Embryonic facial prominence (tissue), 1 donor: ENCODE results near the gene AIG1.
"Not testable (repeated sequence)": the region's sequence is repeated elsewhere in the genome, so short reads cannot be mapped to it uniquely, and the experiment has no call there.

ENCODE experiments used
- DNase-seq: peaks from one replicate; pipeline ENCODE4 v3.0.0-alpha.2; 2016; ENCODE audit errors: extremely low spot score

AIG1 gene

DNA sequence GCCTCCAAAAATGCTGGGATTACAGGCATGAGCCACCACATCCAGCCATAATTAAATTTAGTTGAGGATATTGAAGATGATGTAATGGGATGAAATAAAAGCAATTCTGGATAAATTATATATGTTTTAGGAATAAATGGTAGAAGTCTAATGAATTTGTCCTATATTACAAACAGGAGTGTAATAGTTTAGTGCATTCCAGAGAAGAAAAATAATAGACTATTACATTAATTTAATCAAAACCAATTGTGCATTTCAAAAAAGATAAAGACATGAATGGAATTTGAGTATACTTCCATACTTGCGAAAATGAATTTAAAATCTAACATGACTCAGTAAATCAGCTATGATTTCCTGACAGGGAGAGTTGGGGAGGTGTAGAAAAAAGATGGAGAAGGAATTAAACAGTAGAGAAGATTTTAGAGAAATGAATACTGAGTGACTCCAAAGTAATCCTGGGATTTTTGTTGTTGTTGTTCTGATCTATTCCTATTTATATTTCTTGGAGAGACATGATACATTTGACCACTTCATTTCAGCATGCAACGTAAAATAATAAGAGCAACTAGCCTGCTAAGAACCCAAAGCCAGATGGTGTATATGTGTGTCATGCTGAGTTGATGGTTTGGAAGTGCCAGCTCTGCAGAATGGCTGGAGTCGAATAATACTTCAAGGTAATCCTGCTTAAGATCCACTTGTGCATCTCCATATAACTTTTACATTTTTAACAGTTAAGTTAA, 67.4 kb downstream of the AIG1 start:
- DNase-seq: no peak

DNA sequence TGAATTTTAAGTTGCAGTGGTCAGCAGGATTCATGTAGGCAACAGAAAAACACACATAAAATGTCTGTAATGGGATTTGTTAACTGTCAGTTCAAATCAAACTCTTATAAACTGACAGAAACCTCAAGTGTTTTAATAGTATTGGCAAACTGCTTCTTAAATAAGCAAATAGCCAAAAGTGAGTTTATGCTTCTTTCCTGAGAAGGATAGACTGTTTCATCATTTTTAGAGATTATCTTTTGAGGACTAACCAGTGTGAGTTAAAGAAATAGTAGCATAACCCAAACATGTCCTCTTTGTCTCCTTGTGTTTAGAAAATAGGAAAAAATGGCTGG, 68.0 kb downstream of the AIG1 start:
- DNase-seq: no peak

DNA sequence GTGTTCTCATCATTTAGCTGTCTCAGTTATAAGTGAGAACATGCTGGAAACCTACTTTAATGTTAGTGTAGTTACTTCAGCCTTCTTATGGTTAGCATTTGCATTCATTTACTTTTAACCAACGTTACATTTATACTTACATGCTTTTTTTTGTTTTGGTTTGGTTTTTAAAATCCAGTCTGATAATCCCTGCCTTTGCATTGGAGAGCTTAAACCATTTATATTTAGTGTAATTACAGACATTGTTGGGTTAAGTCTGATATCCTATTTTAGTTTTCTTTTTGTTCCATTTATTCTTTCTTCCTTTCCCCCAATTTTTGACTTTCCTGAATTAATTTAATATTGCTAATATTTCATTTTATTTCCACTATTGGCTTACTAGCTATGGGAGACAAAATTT, 70.2 kb downstream of the AIG1 start:
- no peak for DNase-seq

DNA sequence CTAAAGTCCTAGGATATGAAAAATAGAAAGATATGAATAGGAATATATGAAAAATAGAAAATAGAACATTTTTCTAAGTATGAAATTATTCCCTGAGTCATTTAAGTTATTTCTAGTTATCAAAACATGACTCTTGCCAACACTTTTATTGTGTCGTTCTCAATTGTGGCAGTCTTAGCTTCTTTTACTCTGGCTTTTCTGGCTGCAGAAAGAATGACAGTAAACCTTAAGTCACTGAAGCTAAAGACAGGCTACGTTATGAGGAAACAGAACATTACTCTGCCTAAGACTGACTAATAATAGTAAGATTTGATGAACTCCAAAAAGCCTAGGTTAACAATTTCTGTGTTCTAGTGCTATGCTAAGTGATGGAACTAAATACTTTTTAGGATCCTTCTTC, 74.6 kb downstream of the AIG1 start:
- no peak for DNase-seq

DNA sequence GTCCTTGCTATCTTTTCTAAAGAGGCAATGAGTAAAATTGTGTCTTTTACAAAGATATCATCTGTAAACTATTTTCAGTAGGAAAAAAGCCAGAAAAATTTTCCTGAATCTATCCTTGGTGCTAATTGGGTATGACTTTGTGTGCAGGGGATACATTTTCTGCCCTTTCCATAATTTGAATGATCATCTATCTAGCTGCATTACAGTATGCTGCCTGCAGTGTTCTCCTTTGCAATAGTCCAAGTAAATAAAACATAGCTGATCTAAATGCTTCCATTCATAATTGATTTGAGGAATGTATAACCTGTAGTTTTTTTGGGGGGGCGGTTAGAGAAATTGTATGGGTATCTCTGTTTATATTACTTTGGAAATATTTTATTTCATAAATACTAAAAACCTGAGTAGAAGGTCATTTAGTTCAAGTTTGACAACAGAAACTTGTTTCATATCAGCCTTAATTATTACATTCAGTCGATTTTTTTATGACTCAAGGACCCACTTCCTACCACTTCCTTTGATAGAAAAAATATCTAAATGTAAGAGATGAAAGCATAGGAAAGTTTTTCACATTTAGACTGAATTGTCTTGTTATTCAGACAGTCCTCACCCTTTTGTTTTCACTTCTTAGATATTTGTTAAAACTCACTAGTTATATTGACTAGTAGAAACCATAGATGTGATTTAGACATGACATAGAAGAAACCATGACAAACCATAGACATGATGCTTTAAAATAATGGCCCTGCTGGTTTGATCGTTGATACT, 75.3 kb downstream of the AIG1 start:
- no peak for DNase-seq

DNA sequence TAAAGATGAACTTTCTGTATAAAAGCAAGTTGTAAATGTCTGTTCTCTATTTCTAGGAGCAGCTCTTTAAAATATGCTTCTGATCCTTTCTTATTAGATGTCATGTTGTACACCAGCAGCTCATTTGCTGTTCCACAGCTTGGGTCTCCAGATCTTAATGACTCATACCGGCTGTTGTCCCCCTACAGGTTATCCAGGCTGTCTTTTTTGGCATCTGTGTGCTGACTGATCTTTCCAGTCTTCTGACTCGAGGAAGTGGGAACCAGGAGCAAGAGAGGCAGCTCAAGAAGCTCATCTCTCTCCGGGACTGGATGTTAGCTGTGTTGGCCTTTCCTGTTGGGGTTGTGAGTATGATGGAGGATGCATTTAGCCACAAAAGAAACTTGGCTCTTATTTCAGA, 76.0 kb downstream of the AIG1 start:
- DNase-seq: no peak

DNA sequence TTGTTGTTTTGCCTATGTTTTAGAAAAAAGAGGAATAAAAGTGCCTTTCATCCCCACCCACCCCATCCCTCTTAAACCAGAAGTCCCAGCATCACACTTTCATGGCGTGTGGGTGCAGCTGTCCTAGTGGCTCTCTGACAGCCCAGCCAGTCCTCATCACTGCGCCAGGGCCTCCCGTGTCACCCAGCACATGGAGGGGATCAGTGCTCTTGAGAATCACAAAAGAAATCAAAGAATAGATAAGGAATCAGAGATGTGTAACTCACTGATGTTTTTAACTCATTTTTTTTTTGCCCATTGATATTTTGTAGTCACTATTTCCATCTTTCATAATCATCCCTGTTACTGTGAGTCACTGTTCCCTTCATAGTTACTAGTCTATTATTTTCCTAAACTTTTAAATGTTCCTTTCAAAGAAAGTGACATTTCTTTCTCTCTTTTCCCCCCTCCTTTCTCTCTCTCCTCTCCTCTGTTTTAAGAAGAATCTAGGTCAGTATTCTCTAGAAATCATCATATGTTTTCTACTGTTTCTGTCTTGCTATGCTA, 78.6 kb downstream of the AIG1 start:
- no peak for DNase-seq

DNA sequence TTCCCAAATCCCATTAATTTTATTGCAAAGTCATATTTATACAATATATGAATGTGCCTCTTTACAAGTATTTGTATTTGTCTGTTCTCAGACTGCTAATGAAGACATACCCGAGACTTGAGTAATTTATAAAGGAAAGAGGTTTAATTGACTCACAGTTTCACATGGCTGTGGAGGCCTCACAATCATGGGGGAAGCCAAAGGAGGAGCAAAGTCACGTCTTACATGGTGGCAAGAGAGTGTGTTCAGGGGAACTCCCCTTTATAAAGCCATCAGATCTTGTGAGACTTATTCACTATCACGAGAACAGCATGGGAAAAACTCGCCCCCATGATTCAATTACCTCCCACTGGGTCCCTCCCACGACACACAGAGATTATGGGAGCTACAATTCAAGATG, 79.2 kb downstream of the AIG1 start:
- not testable (repeated sequence) for DNase-seq

DNA sequence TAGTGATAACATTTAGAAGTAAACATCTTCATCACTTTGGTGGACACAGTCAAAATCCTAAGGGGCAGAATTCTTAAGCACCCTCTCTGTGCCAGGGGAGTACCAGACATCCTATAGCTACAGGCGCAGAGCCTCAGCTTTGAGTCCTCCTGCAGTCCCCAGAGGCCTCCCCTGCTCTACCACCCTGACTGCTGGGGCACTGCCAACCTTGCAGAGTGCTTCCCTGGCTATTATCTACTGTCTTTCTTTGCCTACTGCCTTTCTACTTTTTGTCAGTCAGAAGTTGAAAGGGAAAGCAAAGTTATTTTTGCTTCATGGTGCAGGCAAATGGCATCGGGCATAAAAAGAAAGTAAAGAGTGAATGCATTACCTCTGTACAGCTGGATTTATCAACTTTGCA, 80.1 kb downstream of the AIG1 start:
- DNase-seq: no peak

DNA sequence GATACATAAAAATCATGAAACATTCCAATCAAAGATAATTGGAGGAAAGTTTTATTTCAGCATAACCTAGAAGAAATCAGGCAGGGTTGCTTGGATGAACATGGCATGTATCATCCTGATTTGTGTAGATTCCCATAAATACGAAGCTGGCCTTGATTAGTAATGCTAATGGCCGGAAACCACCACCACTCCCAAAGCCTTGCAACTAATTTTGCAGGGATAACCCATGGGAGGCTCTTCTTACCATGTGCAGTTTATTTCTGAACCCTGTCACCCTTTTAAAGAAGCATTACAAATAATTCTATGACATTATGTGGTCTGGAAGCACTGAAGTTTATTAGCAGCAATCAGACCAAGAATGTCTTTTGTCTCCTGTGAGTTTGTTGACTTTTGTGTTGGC, 80.8 kb downstream of the AIG1 start:
- peak; percentile 16 for DNase-seq

DNA sequence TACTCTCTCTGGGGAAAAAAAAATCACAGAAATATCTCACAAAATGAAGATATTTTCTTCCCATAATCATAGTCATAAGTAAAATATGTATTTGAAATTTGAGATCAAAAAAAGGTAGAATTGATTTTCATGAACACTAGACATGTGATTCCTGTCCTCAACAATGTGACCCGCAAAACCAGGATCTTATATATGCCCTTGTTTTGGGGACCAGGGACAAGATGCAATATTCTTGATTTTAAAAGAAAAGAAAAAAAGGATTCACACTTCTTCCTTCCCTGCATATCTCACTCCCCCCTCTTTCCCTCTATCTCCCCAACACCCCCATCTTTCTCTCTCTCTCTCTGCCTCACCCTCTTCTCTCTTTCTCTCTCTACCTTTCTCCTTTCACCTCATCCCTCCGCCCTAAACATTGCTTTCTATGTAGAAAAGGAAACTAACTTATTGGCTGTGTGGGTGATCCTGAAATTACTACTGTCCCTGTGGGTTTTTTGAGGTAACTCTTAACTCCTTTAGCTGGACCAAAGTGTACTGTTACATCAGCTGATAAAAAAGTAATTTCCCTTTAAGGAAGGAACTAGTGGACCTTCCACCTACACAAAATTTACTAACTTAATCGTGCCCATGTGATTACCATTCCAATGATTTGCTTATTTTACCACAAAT, 85.6 kb downstream of the AIG1 start:
- no peak for DNase-seq

DNA sequence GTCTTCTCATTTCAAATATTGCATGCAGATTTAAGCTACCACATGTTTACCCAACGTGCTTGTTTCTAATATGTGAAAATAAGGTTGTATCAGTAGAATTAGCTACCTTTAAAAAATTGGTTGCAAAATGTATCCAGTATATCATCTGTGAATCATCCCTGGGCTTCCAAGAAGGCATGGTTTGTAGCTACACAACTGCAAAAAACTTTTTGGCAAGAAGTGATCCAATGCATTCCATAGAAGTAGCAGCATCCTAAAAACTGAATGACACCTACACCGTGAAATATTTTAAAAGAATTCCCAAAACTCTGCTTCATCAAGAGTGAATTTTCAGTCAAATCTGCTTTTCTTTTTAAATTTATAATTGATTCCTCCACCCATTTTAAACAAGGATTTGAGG, 89.1 kb downstream of the AIG1 start:
- no peak for DNase-seq

DNA sequence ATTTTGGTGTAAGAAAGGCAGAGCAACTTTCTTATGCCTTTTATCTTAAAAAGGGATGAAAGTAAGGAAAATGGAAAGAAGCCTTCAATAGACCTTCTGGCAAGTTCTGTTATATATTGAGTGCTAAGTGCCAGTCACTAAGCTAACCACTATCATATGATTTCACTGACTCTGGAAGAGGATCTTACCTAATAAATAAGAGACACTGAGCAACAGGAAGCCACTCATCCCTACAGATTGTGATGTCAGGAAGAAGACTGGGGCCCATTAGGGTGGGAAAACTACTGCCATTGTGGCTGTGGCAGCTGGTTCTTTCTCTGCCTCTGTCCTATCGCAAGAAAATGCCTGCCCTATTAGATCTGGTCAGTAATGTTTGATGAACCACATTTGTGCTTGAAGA, 89.6 kb downstream of the AIG1 start:
- DNase-seq: no peak

DNA sequence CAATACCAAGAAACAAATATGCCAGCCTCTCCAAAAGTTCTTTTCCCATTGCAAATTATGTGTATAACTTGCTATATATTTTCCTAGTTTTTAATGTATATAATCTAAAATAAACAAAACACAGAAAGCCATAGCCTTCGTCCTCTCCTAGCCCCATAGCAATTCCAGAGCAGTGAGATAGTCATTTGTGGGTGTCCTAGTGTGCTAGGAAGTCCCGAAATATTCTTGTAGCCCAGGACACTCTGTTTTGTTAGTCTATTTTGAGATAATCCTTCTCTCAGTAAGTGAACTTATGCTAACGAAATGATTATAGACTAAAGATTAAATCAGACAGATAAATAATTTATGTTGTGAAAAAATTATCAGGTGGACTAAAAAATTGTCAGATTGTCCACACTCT, 90.7 kb downstream of the AIG1 start:
- no peak for DNase-seq

DNA sequence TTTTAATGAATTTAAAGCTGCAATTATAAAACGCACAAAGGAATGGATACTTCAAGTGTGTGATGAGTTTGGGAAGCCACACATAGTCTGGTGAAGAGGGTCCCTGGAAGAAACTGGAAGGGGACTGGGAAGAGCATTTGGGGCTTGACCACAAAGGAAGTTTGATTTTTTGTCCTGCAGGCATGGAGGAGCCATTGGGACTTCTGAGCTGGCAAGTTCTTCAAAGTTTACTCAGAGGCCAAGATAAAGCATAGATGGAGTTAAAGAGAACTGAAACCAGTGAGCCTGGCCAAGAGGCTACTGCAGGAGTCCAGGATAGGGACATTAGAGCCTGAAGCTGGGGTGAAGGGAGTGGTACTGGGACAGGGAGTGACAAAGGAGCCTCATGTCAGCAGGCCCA, 95.0 kb downstream of the AIG1 start:
- no peak for DNase-seq

DNA sequence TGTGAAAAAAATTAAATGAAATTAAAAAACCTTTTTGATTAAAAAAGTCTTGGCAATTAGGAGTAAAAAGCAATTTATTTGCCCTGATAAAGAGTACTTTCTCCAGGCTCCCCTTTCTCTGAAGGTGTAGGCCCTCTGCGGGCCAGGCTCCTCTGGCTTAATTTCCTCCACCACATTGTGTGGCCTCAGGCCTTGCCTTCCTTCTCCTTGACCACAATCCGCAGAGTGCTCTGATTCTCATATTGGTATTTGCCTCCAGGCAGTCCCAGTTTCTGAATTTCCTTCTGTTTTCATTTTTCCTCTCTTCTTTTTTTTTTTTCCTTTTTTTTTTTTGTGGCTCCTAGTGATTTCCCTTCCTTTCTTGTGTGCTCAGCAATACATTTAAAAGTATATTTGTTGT, 96.4 kb downstream of the AIG1 start:
- DNase-seq: no peak

DNA sequence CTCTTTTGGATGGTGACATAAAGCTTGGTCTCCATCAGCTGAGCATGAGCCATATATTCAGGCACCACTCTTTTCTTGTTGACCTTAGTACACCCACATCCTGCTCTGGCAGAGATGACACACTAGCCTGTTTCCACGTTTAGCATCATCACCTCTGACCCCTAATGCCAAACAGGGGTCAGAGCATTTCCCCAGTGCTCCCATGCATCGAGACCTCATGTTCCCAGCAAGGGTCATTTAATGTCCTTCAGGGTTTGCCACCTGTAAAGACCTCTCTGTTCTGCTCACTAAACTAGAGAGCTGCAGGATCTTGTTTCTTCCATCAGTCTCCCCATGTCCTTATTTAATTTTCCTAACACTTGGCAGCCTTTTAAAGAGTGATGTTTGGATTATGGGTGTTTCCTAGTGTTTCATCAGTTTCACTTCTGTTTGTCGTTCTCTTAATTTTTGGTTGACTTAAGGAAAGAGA, 97.5 kb downstream of the AIG1 start:
- DNase-seq: no peak

DNA sequence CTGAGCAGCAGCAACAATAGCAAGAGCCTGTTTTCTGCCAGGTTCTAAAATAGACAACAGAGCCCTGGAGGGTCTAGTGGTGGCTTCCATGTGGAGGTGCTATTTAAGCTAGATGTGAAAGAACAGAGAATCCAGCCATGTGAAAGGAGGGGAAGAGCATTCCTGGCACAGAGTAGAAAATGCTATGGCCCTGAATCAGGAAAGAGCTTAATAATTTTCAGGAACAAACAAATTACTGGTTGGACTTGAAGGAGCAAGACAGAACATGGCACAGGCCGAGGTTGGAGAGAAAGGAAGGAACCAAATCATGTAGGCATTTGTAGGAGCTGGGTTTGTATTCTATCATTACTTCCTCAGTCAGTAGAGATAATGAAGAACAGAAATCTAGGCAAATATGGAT, 98.3 kb downstream of the AIG1 start:
- DNase-seq: no peak

DNA sequence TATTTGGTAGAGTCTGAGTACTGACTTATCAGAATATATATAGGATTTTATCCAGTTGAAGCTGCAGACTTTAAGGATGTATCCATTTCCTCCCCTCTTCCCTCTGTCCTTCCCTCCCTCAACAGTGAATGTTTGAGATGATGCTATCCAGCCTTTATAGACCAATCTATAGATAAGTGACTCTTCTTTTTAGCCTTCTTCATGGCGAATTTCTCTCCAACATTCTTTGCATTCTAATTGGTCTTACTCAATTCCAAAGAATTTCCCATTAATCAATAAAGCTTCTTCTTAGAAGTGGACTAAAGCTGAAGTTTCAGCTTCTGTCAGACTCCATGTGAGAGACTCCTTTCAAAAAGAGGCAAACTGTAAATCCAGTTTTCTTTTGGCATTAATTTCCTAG, 99.3 kb downstream of the AIG1 start:
- DNase-seq: no peak

DNA sequence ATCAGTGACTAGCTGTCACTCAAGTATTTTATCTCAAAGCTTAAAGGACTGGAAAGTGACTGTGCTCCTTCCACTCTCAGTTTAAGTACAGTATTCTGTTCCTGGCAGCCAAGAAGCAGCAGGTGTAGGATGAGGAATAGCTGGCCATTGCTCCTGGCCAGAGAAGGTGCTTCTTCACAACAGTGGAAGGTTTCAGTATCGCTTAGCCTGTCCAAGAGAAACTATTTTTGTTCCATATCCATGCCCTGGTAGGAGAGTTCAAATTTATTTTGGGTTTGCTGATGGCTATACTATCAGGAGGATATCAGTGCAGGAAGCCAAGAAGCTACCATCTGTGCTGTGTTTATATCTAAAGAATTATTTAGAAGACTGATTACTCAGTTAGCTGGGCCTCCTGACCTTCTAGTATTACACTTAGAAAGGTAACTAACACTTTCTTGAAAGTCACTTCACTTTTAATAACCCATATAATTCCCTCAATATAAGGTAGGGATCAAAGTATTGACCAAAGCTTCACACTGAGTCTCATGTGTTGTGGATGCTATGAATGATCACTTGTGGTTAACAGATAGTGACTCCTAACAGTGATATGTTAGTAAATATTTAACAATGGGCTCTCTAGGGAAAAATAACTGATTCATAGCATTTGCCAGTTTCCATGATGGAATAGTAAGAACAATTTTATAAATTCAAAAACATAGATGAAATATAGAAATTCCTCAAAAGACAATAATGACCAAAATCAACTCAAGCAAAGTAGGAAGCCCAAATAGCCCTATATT, 99.9 kb downstream of the AIG1 start:
- DNase-seq: no peak

DNA sequence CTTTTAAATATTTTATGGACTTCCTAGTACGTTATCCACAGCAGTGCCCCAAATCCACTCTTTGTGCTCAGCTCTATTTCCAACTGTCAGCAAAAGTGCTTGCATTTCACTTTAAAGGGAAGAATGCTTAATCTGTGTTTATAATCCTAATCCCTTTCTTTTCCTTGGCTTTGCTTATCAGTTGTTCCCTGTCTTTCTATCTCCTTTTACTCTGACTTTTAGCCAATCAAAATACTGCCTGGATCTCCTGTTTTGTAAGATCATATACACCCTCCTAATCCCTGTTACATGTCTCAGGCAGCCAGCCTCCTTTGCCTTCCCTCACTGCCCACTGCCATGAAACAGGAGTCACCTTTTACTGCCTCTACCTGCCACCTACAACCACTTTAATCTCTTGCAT, 102.9 kb downstream of the AIG1 start:
- DNase-seq: no peak

DNA sequence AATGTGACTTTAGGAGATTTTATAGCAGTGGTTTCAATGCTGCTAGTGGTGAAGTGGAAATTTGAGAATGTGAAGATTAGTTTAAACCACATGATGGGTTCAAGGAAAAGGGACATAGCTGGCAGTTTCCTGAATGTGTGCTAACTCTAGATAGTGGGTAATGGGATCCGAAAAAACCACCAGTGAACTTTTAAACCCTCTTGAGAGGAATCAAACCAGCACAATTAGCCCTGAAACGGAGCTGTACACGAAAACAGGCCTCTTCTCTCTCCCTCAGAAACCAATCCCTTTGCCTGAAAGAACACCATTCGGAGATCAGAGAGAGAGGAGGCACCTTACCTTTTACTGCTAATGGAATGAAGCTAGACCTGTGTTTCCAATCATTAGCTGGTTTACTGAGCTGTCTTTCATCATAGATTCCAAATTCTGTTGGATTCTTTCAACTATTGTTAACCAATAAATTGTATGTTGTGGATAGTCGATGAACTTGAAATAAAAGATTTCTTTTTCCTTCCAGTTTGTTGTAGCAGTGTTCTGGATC, 103.9 kb downstream of the AIG1 start:
- DNase-seq: no peak
